ENCODE results near the gene VWCE. TPM values are rescaled to one million over a fixed set of nuclear protein-coding genes. Genes with fewer than 3 reads are reported as not detected.
A peak's percentile ranks its signal among the peaks of the same experiment; 100 is the strongest.

The VWCE gene
- total RNA-seq (2021) (8.0 and 8.6 TPM in 2 replicates), Bru-seq, nascent RNA (percentile 51 among the genes with signal in this experiment), BruChase-seq, experiment 1, labeled RNA remaining after a 2-hour chase (percentile 53 among the genes with signal in this experiment), BruChase-seq, experiment 2, labeled RNA remaining after a 6-hour chase (percentile 54 among the genes with signal in this experiment)
- long read RNA-seq, partial matches to known transcripts, result 0 of 10 reads
- long read RNA-seq, other reads (novel, unspliced or antisense), result 10 of 10 reads

GRCh38 chr11:61294717-61295595 lies at the start of gene VWCE:
TSS of gene VWCE (minus strand) at chr11:61295316. CDS start at chr11:61295037, 279 bp downstream.
- H3K27me3 ChIP-seq (replicated peaks; ENCODE audit: insufficient read depth, low read depth, low read length, poor library complexity), result no peaks in the 10 kb centered on the region
- peak within 1 kb of the TSS; percentile 75 for H3K27ac ChIP-seq (ENCODE audit: low read depth, low read length, poor library complexity, severe bottlenecking)
- CTCF ChIA-PET, result interaction anchor here (0.9 to 1.3 kb wide), 2 partner anchors 41 to 91 kb away, joined by 3 to 4 read pairs; no protein-coding TSS in a partner anchor
- intact Hi-C loops (cut with micrococcal nuclease; ENCODE audit: unreplicated experiment), result no loop called here
- peak; percentile 88 for DNase-seq (ENCODE audit: low spot score)
- H3K4me3 ChIP-seq (ENCODE audit: low read depth, low read length, poor library complexity, severe bottlenecking), result peak within 1 kb of the TSS; percentile 61
- H3K36me3 ChIP-seq (ENCODE audit: insufficient read depth, low read length, poor library complexity, severe bottlenecking), result peaks cover 12% of the 10 kb centered on the region
- H3K4me1 ChIP-seq (ENCODE audit: insufficient read depth, low read length, poor library complexity, severe bottlenecking), result peaks cover 8% of the 10 kb centered on the region
- TF ChIP-seq CTCF (conservative IDR thresholded peaks at IDR 0.05; ENCODE audit: low read depth, low read length) (peak; percentile 56), EZH2 (IDR thresholded peaks at IDR 0.05; ENCODE audit: borderline replicate concordance, low read depth, low read length, poor library complexity, severe bottlenecking) (no peak)
- POLR2A ChIA-PET (ENCODE audit: low non-redundant PET), result no interaction called here
- no peaks in the 10 kb centered on the region for H3K9me3 ChIP-seq (ENCODE audit: low read depth, low read length, poor library complexity, severe bottlenecking)
- no TSS peak for BruUV-seq (replicated peaks)

- POLR2A ChIA-PET (ENCODE audit: low non-redundant PET), result no interaction called here
- intact Hi-C loops (cut with micrococcal nuclease; ENCODE audit: unreplicated experiment), result no loop called here
- TF ChIP-seq EZH2 (IDR thresholded peaks at IDR 0.05; ENCODE audit: borderline replicate concordance, low read depth, low read length, poor library complexity, severe bottlenecking) (no peak), CTCF (conservative IDR thresholded peaks at IDR 0.05; ENCODE audit: low read depth, low read length) (no peak)
- Histone ChIP-seq H3K27ac (ENCODE audit: low read depth, low read length, poor library complexity, severe bottlenecking) (no peak overlapping the region), H3K4me3 (ENCODE audit: low read depth, low read length, poor library complexity, severe bottlenecking) (no peak overlapping the region), H3K27me3 (replicated peaks; ENCODE audit: insufficient read depth, low read depth, low read length, poor library complexity) (no peaks in the 10 kb centered on the region), H3K36me3 (ENCODE audit: insufficient read depth, low read length, poor library complexity, severe bottlenecking) (peaks cover 21% of the 10 kb centered on the region), H3K4me1 (ENCODE audit: insufficient read depth, low read length, poor library complexity, severe bottlenecking) (no peaks in the 10 kb centered on the region), H3K9me3 (ENCODE audit: low read depth, low read length, poor library complexity, severe bottlenecking) (no peaks in the 10 kb centered on the region)
- CTCF ChIA-PET, result no interaction called here
- no TSS peak for BruUV-seq (replicated peaks)
- DNase-seq (ENCODE audit: low spot score), result no peak
Measured at GRCh38 chr11:61343792-61344745, 49.0 kb upstream of the VWCE start.

- intact Hi-C loops (cut with micrococcal nuclease; ENCODE audit: unreplicated experiment), result no loop called here
- no TSS peak for BruUV-seq (replicated peaks)
- TF ChIP-seq EZH2 (IDR thresholded peaks at IDR 0.05; ENCODE audit: borderline replicate concordance, low read depth, low read length, poor library complexity, severe bottlenecking), result no peak
- TF ChIP-seq CTCF (conservative IDR thresholded peaks at IDR 0.05; ENCODE audit: low read depth, low read length), result no peak
- H3K4me1 ChIP-seq (ENCODE audit: insufficient read depth, low read length, poor library complexity, severe bottlenecking), result no peaks in the 10 kb centered on the region
- no peaks in the 10 kb centered on the region for H3K9me3 ChIP-seq (ENCODE audit: low read depth, low read length, poor library complexity, severe bottlenecking)
- H3K36me3 ChIP-seq (ENCODE audit: insufficient read depth, low read length, poor library complexity, severe bottlenecking), result peaks cover 20% of the 10 kb centered on the region
- no peak overlapping the region for H3K27ac ChIP-seq (ENCODE audit: low read depth, low read length, poor library complexity, severe bottlenecking)
- DNase-seq (ENCODE audit: low spot score), result no peak
- H3K27me3 ChIP-seq (replicated peaks; ENCODE audit: insufficient read depth, low read depth, low read length, poor library complexity), result no peaks in the 10 kb centered on the region
- POLR2A ChIA-PET (ENCODE audit: low non-redundant PET), result no interaction called here
- CTCF ChIA-PET, result no interaction called here
- no peak overlapping the region for H3K4me3 ChIP-seq (ENCODE audit: low read depth, low read length, poor library complexity, severe bottlenecking)
Measured at GRCh38 chr11:61342207-61342803, 47.2 kb upstream of the VWCE start.

All from A673 (cell line).